HCT116 (cell line): Measurements from ENCODE around the gene ISOC2. TPM values are rescaled to one million over a fixed set of nuclear protein-coding genes. Genes with fewer than 3 reads are reported as not detected.

Experiments
- ATAC-seq: fragments of 200-7000 bp; cut with Tn5 transposase; 2 replicates; pipeline ENCODE4 v1.9.1; 2020; ENCODE audit warnings: mild to moderate bottlenecking, moderate library complexity
- BruUV-seq: library from RNA; stranded (reverse); fragments of 400-500 nt; replicated peaks from 2 replicates; lab custom pipeline; 2021; lab: Mats Ljungman, UMichigan
- CTCF ChIA-PET: fragments of 300-600 bp; sonication (Branson Sonifier 250); formaldehyde crosslinking; loops from one replicate; lab custom pipeline; 2021; ENCODE audit warnings: antibody characterized with exemption; lab: Charles Lee
- POLR2A ChIA-PET: fragments of 300-600, 350-600 bp; sonication (Branson Sonifier 250); formaldehyde crosslinking; loops from one replicate; lab custom pipeline; 2021; ENCODE audit warnings: antibody characterized with exemption; lab: Charles Lee
- RAD21 ChIA-PET, 2 experiments: fragments of 300-600 bp; sonication (Branson Sonifier 250); formaldehyde crosslinking; loops; one replicate each; lab custom pipeline; 2023; ENCODE audit warnings: low total read pairs in 2 of 2; ENCODE audit not compliant: uncharacterized antibody in 2 of 2, unreplicated experiment in 2 of 2, low non-redundant PET in 1 of 2; lab: Charles Lee
- DNase-seq: peaks from one replicate; pipeline ENCODE4 v3.0.0-alpha.2; 2010; ENCODE audit warnings: low read depth, low spot score
- H2AFZ ChIP-seq: fragments of 200-600 bp; shearing (Covaris generic), sonication (generic); 2 replicates; pipeline ENCODE4 v1.6.1; 2017; ENCODE audit warnings: low read depth, mixed run types, mixed read lengths, antibody characterized with exemption, low read length; ENCODE audit not compliant: poor library complexity, severe bottlenecking
- H3K27ac ChIP-seq: 2 replicates; pipeline ENCODE4 v1.5.1; 2012; ENCODE audit warnings: low read depth, low read length
- H3K27me3 ChIP-seq: fragments of 200-600 bp; sonication (generic); 2 replicates; pipeline ENCODE4 v1.6.1; 2016; ENCODE audit warnings: mixed run types, low read length, mixed read lengths; ENCODE audit not compliant: insufficient read depth
- H3K36me3 ChIP-seq, 2 experiments: fragments of 200-500 bp in 1 of 2; fragments of 200-600 bp in 1 of 2; sonication (Bioruptor generic) in 1 of 2; sonication (generic) in 1 of 2; 2 replicates each; pipeline versions ENCODE4 v1.5.1 to v1.6.1; 2014 to 2016; ENCODE audit warnings: low read length in 2 of 2, inconsistent platforms in 1 of 2, mixed read lengths in 1 of 2, mixed run types in 1 of 2; ENCODE audit not compliant: insufficient read depth in 2 of 2, control insufficient read depth in 1 of 2
- H3K4me1 ChIP-seq, 2 experiments: fragments of 200-600 bp in 1 of 2; sonication (generic) in 1 of 2; 2 replicates each; pipeline versions ENCODE4 v1.5.1 to v1.6.1; 2012 to 2017; ENCODE audit warnings: low read length in 2 of 2, inconsistent platforms in 1 of 2, mild to moderate bottlenecking in 1 of 2, mixed read lengths in 1 of 2, mixed run types in 1 of 2, moderate library complexity in 1 of 2; ENCODE audit not compliant: insufficient read depth in 2 of 2, control insufficient read depth in 1 of 2
- H3K4me2 ChIP-seq: fragments of 200-600 bp; sonication (generic); 2 replicates; pipeline ENCODE4 v1.6.1; 2017; ENCODE audit warnings: mixed run types, low read length, mixed read lengths
- H3K4me3 ChIP-seq, 2 experiments: fragments of 200-600 bp in 1 of 2; sonication (generic) in 1 of 2; replicated peaks in 1 of 2; 2 replicates each; pipeline ENCODE4 v1.5.1; 2011 to 2016; ENCODE audit warnings: low read length in 2 of 2, control low read depth in 1 of 2, low read depth in 1 of 2, mild to moderate bottlenecking in 1 of 2, mixed read lengths in 1 of 2, mixed run types in 1 of 2
- H3K79me2 ChIP-seq: fragments of 200-600 bp; sonication (generic); 2 replicates; pipeline ENCODE4 v1.6.1; 2017; ENCODE audit warnings: mild to moderate bottlenecking, mixed run types, low read length, moderate library complexity, mixed read lengths; ENCODE audit not compliant: insufficient read depth
- H3K9ac ChIP-seq: fragments of 200-600 bp; sonication (generic); 2 replicates; pipeline ENCODE4 v1.6.1; 2016; ENCODE audit warnings: low read length, mixed read lengths
- H3K9me2 ChIP-seq: fragments of 200-600 bp; sonication (generic), shearing (Covaris generic); 2 replicates; pipeline ENCODE4 v1.6.1; 2017; ENCODE audit warnings: mixed run types, mild to moderate bottlenecking, moderate library complexity; ENCODE audit not compliant: insufficient read depth
- H3K9me3 ChIP-seq, 2 experiments: fragments of 200-500 bp in 1 of 2; fragments of 200-600 bp in 1 of 2; sonication (Bioruptor generic) in 1 of 2; sonication (generic) in 1 of 2; 2 replicates each; pipeline ENCODE4 v1.6.1; 2014 to 2017; ENCODE audit warnings: low read length in 2 of 2, mixed read lengths in 2 of 2, inconsistent platforms in 1 of 2, low read depth in 1 of 2, mild to moderate bottlenecking in 1 of 2, mixed run types in 1 of 2, moderate library complexity in 1 of 2; ENCODE audit not compliant: control insufficient read depth in 1 of 2, insufficient read depth in 1 of 2
- H4K20me1 ChIP-seq: fragments of 200-600 bp; sonication (generic), shearing (Covaris generic); 2 replicates; pipeline ENCODE4 v1.6.1; 2017; ENCODE audit warnings: mixed run types, mild to moderate bottlenecking, moderate library complexity; ENCODE audit not compliant: insufficient read depth
- ATF3 ChIP-seq: IDR thresholded peaks from 2 replicates; pipeline ENCODE4 v1.6.1; 2012
- CBX3 ChIP-seq: IDR thresholded peaks from 2 replicates; pipeline ENCODE4 v1.6.1; 2012; ENCODE audit warnings: low read depth
- CEBPB ChIP-seq: IDR thresholded peaks from 2 replicates; pipeline ENCODE4 v1.6.1; 2012; ENCODE audit warnings: low read depth
- EGR1 ChIP-seq: IDR thresholded peaks from 2 replicates; pipeline ENCODE4 v1.6.1; 2012; ENCODE audit warnings: low read depth
- ELF1 ChIP-seq: IDR thresholded peaks from 2 replicates; pipeline ENCODE4 v1.6.1; 2012; ENCODE audit warnings: low read depth, borderline replicate concordance
- EZH2 ChIP-seq: fragments of 200-600 bp; sonication (generic); IDR thresholded peaks from 2 replicates; pipeline ENCODE4 v1.6.1; 2017; ENCODE audit warnings: antibody characterized with exemption, mixed run types
- EZH2phosphoT487 ChIP-seq: fragments of 200-600 bp; IDR thresholded peaks from 2 replicates; pipeline ENCODE4 v1.6.1; 2018; ENCODE audit warnings: antibody characterized with exemption, borderline replicate concordance
- FOSL1 ChIP-seq: IDR thresholded peaks from 2 replicates; pipeline ENCODE4 v1.6.1; 2012; ENCODE audit warnings: low read depth
- JUND ChIP-seq: IDR thresholded peaks from 2 replicates; pipeline ENCODE4 v1.6.1; 2012
- POLR2A ChIP-seq: IDR thresholded peaks from 2 replicates; pipeline ENCODE4 v1.7.0; 2011; ENCODE audit warnings: borderline replicate concordance; ENCODE audit not compliant: insufficient read depth, insufficient read length; ENCODE audit errors: extremely low read depth
- SIN3A ChIP-seq: IDR thresholded peaks from 2 replicates; pipeline ENCODE4 v1.6.1; 2012; ENCODE audit warnings: low read depth
- SP1 ChIP-seq: IDR thresholded peaks from 2 replicates; pipeline ENCODE4 v1.6.1; 2012; ENCODE audit warnings: low read depth
- SRF ChIP-seq: IDR thresholded peaks from 2 replicates; pipeline ENCODE4 v1.6.1; 2012; ENCODE audit warnings: low read depth
- YY1 ChIP-seq: IDR thresholded peaks from 2 replicates; pipeline ENCODE4 v1.6.1; 2011; ENCODE audit warnings: low read length, low read depth, moderate library complexity, mild to moderate bottlenecking; ENCODE audit not compliant: insufficient replicate concordance; ENCODE audit errors: extremely low read depth
- ZBTB33 ChIP-seq: IDR thresholded peaks from 2 replicates; pipeline ENCODE4 v1.6.1; 2011; ENCODE audit warnings: mild to moderate bottlenecking, low read length, moderate library complexity; ENCODE audit not compliant: insufficient replicate concordance; ENCODE audit errors: extremely low read depth
- ZNF274 ChIP-seq: fragments of 200-500 bp; sonication (Bioruptor generic); IDR thresholded peaks from 2 replicates; pipeline ENCODE4 v1.6.1; 2014; ENCODE audit warnings: mild to moderate bottlenecking, low read depth, low read length, inconsistent platforms
- intact Hi-C: fragments of 100-400 bp; cut with micrococcal nuclease; formaldehyde crosslinking; loops from 2 replicates; pipeline ENCODE4 v1.10.0; 2022
- total RNA-seq: library from RNA; stranded (reverse); gene quantifications from one replicate; pipeline ENCODE4 v1.2.1, GENCODE V29; 2021; ENCODE audit not compliant: unreplicated experiment

ISOC2 gene
- total RNA-seq, 1 experiment from 2014 or later, result 56.8 TPM

DNA sequence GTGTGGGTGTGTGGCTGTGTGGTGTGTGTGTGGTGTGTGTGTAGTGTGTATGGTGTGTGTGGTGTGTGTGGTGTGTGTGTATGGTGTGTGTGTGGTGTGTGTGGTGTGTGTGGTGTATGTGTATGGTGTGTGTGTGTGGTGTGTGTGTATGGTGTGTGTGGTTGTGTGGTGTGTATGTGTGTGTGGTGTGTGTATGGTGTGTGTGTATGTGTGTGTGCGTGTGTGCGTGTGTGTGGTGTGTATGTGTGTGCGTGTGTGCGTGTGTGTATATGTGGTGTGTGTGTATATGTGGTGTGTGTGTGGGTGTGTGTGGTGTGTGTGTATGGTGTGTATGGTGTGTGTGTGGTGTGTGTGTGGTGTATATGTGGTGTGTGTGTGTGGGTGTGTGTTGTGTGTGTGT lies 26.4 kb downstream of the ISOC2 start:
- Histone ChIP-seq H2AFZ (no peak overlapping the region), H4K20me1 (no peaks in the 10 kb centered on the region), H3K9me3 (no peaks in the 10 kb centered on the region), H3K9me2 (no peaks in the 10 kb centered on the region), H3K79me2 (no peaks in the 10 kb centered on the region), H3K4me3 (no peak overlapping the region), H3K4me1 (peaks cover 0 to 6% of the 10 kb centered on the region in 2 experiments; a peak in 1 of 4 replicates), H3K36me3 (no peaks in the 10 kb centered on the region), H3K27ac (no peak overlapping the region), H3K4me2 (no peak overlapping the region), H3K9ac (no peak overlapping the region), H3K27me3 (no peaks in the 10 kb centered on the region)
- POLR2A ChIA-PET, result no interaction called here
- no peak for TF ChIP-seq JUND
- no peak for TF ChIP-seq SP1
- no peak for TF ChIP-seq CBX3
- TF ChIP-seq SIN3A, result no peak
- no peak for TF ChIP-seq ATF3
- TF ChIP-seq FOSL1, result no peak
- no peak for TF ChIP-seq EZH2phosphoT487
- no TSS peak for BruUV-seq
- RAD21 ChIA-PET, result no interaction called here
- DNase-seq (no peak), ATAC-seq (no peak)
- CTCF ChIA-PET, result no interaction called here
- intact Hi-C loops, result no loop called here

- no peak for DNase-seq
- H3K4me2 ChIP-seq, result no peak overlapping the region
- no peak overlapping the region for H3K9ac ChIP-seq
- no peaks in the 10 kb centered on the region for H3K27me3 ChIP-seq
- no TSS peak for BruUV-seq
- no peak overlapping the region for H3K4me3 ChIP-seq
- POLR2A ChIA-PET, result no interaction called here
- H3K36me3 ChIP-seq, result no peaks in the 10 kb centered on the region
- no peaks in the 10 kb centered on the region for H4K20me1 ChIP-seq
- RAD21 ChIA-PET, result no interaction called here
- no peaks in the 10 kb centered on the region for H3K79me2 ChIP-seq
- intact Hi-C loops, result no loop called here
- peaks cover 0 to 6% of the 10 kb centered on the region in 2 experiments; a peak in 1 of 4 replicates for H3K4me1 ChIP-seq
- CTCF ChIA-PET, result no interaction called here
- H2AFZ ChIP-seq, result no peak overlapping the region
- ATAC-seq, result no peak
- no peak overlapping the region for H3K27ac ChIP-seq
- H3K9me3 ChIP-seq, result no peaks in the 10 kb centered on the region
- TF ChIP-seq SIN3A, result no peak
- TF ChIP-seq FOSL1, result no peak
- no peak for TF ChIP-seq ELF1
- TF ChIP-seq EGR1, result no peak
- no peak for TF ChIP-seq SRF
- TF ChIP-seq ZNF274, result no peak
- no peak for TF ChIP-seq YY1
- no peak for TF ChIP-seq EZH2
- no peak for TF ChIP-seq ZBTB33
- no peak for TF ChIP-seq CEBPB
- TF ChIP-seq POLR2A, result no peak
- no peak for TF ChIP-seq SP1
- no peak for TF ChIP-seq JUND
- H3K9me2 ChIP-seq, result no peaks in the 10 kb centered on the region
These were observed 27.0 kb downstream of the ISOC2 start for GRCh38 chr19:55434356-55434919.
